SK-MEL-5 (cell line): ENCODE results near the gene MYL5. TPM values are rescaled to one million over a fixed set of nuclear protein-coding genes. Genes with fewer than 3 reads are reported as not detected.

ENCODE experiments used
- DNase-seq: peaks from one replicate; pipeline ENCODE4 v3.0.0-alpha.2; 2016; ENCODE audit warnings: low read depth, low spot score
- in situ Hi-C: cut with HindIII; loops from 2 replicates; pipeline ENCODE4 v1.10.0; 2016; ENCODE audit warnings: low sequenced_read_pairs, high pct_unique_total_duplicates, low pct_unique_long_range_greater_than_20kb
- total RNA-seq: library from RNA; depleted of rRNA; stranded (reverse); fragments of >200 nt; shearing (Covaris generic); gene quantifications from 2 replicates; pipeline ENCODE4 v1.2.3, GENCODE V29; 2014

Gene MYL5
- total RNA-seq, 1 experiment from 2014 or later, result 2.7 TPM

GRCh38 chr4:653831-654502 is 20.4 kb upstream of the MYL5 start:
- no peak for DNase-seq
- in situ Hi-C loops, result no loop called here

GRCh38 chr4:654503-654845 is 19.9 kb upstream of the MYL5 start:
- no peak for DNase-seq
- in situ Hi-C loops, result no loop called here

GRCh38 chr4:654871-655463 is 19.4 kb upstream of the MYL5 start:
- in situ Hi-C loops, result no loop called here
- no peak for DNase-seq

- in situ Hi-C loops, result no loop called here
- no peak for DNase-seq
Measured at GRCh38 chr4:655464-656151, 18.7 kb upstream of the MYL5 start.

- in situ Hi-C loops, result no loop called here
- DNase-seq, result no peak
Measured at GRCh38 chr4:656436-657337, 17.7 kb upstream of the MYL5 start.

GRCh38 chr4:657338-657833 is 17.0 kb upstream of the MYL5 start:
- DNase-seq, result no peak
- in situ Hi-C loops, result no loop called here

- DNase-seq, result no peak
- in situ Hi-C loops, result no loop called here
Measured at GRCh38 chr4:657834-658667, 16.3 kb upstream of the MYL5 start.

- no peak for DNase-seq
- in situ Hi-C loops, result no loop called here
Measured at GRCh38 chr4:658681-659667, 15.4 kb upstream of the MYL5 start.

- no peak for DNase-seq
- in situ Hi-C loops, result no loop called here
Measured at GRCh38 chr4:659851-660250, 14.5 kb upstream of the MYL5 start.

GRCh38 chr4:660401-660800 is 13.9 kb upstream of the MYL5 start:
- in situ Hi-C loops, result no loop called here
- no peak for DNase-seq

- in situ Hi-C loops, result no loop called here
Measured at GRCh38 chr4:661231-661630, 13.1 kb upstream of the MYL5 start.

GRCh38 chr4:661881-662761 is 12.2 kb upstream of the MYL5 start:
- in situ Hi-C loops, result no loop called here
- no peak for DNase-seq

More at GRCh38 chr4:661231-661630, 13.1 kb upstream of the MYL5 start:
- no peak for DNase-seq

- in situ Hi-C loops, result no loop called here
- DNase-seq, result no peak
Measured at GRCh38 chr4:663046-663437, 11.3 kb upstream of the MYL5 start.

GRCh38 chr4:663438-664428 is 10.6 kb upstream of the MYL5 start:
- in situ Hi-C loops, result no loop called here
- DNase-seq, result no peak
